Fibroblast of skin of abdomen (primary cell): Measurements from ENCODE around the gene AMBRA1. TPM values are rescaled to one million over a fixed set of nuclear protein-coding genes. Genes with fewer than 3 reads are reported as not detected.

ENCODE experiments used
- DNase-seq: peaks from one replicate; pipeline ENCODE4 v3.0.0-alpha.2; 2013
- polyA plus RNA-seq, 2 experiments: library from polyadenylated mRNA; unstranded; fragments of 120-200 nt; gene quantifications; one replicate each; pipeline ENCODE4 v1.2.1, GENCODE V29; 2013; ENCODE audit not compliant: insufficient read length in 2 of 2

The AMBRA1 gene, protein sequence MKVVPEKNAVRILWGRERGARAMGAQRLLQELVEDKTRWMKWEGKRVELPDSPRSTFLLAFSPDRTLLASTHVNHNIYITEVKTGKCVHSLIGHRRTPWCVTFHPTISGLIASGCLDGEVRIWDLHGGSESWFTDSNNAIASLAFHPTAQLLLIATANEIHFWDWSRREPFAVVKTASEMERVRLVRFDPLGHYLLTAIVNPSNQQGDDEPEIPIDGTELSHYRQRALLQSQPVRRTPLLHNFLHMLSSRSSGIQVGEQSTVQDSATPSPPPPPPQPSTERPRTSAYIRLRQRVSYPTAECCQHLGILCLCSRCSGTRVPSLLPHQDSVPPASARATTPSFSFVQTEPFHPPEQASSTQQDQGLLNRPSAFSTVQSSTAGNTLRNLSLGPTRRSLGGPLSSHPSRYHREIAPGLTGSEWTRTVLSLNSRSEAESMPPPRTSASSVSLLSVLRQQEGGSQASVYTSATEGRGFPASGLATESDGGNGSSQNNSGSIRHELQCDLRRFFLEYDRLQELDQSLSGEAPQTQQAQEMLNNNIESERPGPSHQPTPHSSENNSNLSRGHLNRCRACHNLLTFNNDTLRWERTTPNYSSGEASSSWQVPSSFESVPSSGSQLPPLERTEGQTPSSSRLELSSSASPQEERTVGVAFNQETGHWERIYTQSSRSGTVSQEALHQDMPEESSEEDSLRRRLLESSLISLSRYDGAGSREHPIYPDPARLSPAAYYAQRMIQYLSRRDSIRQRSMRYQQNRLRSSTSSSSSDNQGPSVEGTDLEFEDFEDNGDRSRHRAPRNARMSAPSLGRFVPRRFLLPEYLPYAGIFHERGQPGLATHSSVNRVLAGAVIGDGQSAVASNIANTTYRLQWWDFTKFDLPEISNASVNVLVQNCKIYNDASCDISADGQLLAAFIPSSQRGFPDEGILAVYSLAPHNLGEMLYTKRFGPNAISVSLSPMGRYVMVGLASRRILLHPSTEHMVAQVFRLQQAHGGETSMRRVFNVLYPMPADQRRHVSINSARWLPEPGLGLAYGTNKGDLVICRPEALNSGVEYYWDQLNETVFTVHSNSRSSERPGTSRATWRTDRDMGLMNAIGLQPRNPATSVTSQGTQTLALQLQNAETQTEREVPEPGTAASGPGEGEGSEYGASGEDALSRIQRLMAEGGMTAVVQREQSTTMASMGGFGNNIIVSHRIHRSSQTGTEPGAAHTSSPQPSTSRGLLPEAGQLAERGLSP (N-terminal part only)
- 13.4 TPM for polyA plus RNA-seq (2013, experiment 1 of 2; ENCODE audit: insufficient read length)
- polyA plus RNA-seq (2013, experiment 2 of 2; ENCODE audit: insufficient read length): 13.7 TPM

DNA sequence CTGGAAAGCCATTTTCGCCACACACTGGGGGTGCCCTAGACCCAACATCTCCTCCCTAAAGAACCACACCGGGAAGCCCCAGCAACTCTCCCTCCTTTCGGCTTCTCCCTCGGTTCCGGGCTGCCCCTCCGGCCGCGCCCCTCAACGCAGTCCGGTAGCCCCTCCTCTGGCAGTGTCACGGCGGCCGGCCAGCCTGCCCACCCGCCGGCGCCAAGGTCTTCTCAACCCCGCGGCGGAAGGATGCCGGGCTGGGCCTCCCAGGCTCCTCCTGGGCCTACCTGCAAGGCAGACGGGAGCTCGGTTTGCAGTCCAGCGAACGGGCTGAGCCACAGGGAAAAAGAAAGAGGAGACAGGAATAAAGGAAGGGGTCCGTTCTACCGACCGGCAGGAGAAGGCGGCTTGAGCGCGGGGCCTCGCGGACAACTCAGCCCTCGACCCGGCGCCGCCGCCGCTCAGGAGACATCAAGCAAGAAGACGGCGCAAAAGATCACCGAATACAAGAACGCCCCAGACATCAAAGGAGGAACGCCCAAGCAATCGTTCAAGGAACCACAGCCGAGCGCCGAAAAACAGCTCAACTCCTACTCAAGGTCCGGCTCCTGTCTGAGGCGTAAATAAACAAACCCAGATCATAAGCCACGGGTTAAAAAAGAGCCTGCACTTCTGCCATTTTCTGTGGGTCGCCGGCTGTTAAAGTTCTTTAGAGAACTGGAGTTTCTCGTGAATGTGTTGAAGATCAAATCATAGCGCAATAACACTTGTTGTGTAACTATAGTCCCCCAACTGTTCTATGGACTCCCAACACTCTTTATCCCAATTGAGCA, at the start of gene AMBRA1:
Gene AMBRA1, minus strand, starts transcription at position 474 of the 824 bp plus-strand sequence. CDS start 45,643 bp downstream, outside the sequence.
- DNase-seq: peak; percentile 90

DNA sequence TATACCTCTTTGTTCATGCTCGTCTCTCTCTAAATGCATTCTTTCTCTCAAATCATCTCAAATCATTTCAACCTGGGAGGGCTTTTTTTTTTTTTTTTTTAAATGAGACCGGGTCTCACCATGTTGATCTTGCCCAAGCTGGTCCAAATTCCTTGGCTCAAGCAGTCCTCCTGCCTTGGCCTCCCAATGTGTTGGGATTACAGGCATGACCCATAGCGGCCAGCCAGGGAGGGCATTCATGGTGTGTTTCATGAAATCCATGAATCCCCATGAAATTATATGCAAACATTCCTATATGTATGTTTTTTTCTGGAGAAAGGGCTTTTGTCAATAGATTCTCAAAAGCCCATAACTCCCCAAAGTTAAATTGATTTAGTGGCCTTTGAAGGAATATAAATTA, 49.7 kb upstream of the AMBRA1 start:
- no peak for DNase-seq

DNA sequence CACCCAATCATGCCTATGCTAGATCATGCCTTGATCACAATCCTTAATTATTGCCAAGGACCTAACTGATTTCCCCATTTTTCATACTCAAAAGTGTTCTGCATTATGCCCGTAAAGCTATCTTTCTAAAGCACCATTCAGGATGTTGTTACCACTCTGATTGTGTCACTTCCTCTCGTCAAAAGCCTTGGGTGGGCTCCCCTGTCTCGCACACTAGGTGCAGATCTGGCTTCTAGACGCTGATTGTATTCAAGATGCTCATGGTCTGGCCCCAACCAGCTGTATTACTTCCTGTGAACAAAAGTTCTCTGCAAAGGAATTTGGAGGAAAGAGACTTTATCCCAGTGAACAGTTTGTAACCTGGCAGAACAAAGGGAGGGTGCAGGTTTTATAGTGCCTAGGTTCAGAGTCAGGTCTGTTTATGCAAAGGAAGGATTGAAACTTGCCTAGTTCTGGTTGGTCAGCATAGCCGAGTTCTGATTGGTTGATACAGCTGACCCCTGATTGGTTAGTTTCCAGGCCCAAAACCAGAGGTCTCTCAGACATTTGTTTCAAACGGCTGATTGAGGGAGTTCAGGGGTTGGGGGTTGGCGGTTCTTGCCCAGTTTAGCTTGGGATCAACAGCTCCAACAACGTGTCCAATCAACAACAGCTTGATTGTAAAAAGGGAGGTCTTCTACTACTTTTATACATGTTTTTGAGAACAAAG, 49.0 kb upstream of the AMBRA1 start:
- no peak for DNase-seq

DNA sequence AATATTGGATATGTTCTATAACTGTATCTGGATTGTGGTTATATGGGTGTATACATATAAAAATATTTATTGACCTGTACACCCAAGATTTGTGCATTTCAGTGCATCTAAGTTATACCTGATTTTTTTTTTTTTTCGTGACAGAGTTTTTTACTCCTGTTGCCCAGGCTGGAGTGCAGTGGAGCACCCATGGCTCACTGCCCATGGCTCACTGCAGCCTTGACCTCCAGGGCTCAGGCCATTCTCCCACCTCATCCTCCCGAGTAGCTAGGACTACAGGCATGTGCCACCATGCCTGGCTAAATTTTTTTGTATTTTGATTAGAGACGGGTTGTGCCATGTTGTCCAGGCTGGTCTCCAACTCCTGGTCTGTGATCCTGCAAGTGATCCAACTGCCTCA, 47.8 kb upstream of the AMBRA1 start:
- no peak for DNase-seq

DNA sequence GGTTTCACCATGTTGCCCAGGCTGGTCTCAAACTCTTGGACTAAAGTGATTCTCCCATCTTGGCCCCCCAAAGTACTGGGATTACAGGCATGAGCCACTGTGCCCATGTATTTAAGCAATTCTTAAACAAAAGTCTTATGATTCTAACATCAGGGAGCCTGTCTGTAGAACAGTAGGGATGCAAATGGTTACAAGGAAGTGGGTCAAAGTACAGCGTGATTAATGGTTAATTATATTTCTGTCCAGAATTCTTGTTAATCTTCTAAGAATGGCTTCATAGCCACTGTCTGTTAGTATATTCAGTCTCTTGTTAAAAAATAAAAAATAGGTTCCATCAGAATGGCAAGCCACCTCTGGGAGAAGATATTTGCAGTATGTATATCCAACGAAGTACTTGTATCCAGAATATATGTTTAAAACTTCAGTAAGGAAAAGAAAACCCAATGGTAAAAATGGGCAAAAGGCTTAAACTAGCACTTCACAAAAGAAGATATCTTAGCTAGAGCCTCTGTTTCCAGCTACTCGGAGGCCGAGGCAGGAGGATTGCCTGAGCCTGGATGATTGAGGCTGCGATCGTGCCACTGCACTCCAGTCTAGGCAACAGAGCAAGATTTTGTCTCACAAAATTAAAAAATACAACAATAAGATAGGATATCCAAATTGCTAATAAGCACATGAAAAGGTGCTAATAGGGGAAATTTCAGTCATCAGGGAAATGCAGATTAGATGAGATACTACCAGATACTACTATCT, 46.4 kb upstream of the AMBRA1 start:
- DNase-seq: no peak

DNA sequence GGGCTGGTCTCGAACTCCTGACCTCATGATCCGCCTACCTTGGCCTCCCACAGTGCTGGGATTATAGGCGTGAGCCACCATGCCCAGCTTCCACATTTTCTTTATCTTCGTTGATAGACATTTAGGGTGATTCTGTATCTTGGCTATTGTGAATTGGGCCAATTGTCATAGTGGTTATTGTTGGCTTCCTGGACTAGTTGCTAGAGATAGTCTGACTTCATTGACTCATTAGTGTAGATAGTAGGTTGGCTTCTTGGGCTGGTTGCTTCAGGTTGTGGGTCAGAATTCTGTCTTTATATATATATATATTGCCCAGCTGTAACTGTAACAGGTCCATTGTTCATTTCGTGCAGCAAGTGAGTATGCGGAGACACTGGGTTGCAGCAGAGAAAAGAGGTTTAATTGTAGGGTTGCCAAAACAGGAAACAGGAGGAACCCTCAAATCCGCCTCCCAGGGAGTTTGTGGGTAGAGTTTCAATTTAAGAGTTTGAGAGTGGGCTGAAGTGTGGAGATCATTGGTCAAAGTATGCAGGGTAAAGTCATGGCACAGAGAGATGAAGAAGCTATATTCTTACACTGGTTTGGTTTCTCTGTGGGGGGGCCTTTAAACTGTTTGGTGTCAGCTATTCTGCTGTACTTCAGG, 45.5 kb upstream of the AMBRA1 start:
- DNase-seq: no peak

DNA sequence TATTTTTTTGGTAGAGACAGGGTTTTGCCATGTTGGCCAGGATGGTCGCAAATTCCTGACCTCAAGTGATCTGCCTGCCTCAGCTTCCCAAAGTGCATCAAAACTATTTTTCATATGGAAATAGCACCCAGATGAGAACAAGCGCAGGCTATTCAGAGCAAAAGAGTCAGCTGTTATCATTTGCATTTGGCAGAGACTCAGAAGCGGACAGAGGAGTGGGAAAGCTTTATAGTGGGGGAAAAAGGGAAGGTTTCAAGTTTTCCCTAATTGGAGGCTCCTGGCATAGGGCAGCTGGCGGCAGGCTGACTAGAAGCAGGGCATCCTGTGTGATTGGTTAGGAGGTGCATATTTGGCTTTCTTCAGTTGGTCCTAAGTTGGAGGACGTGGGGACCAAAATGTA, 43.7 kb upstream of the AMBRA1 start:
- no peak for DNase-seq

DNA sequence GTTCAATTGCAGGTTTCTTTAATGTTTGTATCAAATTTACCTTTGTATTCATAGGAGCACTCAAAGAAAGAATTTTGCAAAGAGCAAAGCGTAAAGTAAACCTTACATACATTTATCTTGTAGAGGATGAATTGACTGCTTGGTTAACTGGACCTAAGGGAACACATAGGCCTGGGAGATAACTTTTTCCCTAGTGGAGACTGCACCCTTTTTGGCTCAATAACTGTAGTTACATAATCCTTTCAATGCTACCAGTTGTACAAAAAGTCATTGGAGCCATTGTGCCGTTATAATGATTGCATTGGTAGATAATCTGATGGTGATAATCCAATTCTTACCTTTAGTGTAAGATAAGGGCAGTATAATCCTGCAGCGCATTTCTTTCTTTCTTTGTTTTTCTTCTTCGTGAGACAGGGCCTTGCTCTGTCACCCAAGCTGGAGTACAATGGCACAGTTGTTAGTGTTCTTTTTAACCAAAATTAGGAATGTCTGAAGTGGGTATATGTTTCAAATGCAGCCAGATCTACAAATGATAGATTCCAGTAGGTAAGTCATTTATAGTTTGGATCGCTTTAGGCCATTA, 41.8 kb upstream of the AMBRA1 start:
- no peak for DNase-seq

DNA sequence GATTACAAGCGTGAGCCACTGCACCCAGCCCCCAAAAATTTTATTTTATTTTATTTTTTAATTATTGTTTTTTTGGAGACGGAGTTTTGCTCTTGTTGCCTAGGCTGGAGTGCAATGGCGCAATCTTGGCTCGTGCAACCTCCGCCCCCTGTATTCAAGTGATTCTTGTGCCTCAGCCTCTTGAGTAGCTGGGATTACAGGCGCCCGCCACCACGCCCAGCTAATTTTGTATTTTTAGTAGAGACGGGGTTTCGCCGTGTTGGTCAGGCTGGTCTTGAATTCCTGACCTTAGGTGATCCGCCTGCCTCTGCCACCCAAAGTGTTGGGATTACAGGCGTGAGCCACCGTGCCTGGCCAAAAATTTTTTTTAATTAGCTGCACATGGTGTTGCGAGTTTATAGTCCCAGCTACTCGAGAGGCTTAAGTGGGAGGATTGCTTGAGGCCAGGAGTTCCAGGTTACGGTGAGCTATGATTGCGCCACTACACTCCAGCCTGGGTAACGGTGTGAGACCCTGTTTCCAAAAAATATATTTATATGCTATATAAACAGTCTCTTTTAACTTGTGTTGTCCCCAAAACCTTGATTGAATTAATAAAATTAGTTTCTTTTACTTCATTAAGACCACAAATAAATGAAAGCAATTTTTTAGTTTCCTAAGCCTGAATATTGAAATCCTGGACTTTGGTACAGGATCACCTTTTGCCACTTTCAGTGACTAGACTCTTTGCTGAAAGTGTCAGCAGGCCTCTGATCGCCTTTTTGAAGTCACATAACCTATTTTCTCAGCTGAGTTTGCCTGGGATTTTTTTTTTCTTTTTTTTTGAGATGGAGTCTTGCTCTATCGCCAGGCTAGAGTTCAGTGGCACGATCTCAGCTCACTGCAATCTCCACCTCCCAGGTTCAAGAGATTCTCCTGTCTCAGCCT, 39.7 kb upstream of the AMBRA1 start:
- no peak for DNase-seq

DNA sequence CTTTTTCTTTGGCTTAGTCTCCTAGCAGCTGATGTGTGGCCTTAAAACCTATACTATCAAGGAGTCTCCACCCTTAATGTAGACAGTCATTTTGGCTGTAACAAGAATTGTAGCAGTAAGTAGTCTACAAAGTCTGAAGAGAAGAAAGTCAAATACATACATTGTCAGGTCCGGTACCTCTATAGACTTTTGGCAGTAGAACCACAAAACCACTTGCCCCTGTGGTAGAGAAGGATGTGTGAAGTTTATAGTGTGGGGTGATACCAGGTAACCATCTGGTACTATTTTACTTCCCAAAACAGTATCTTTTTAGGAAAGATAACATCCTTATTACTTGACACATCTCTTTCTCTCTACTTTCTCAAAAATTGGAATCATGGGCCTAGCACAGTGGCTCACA, 38.7 kb upstream of the AMBRA1 start:
- no peak for DNase-seq

DNA sequence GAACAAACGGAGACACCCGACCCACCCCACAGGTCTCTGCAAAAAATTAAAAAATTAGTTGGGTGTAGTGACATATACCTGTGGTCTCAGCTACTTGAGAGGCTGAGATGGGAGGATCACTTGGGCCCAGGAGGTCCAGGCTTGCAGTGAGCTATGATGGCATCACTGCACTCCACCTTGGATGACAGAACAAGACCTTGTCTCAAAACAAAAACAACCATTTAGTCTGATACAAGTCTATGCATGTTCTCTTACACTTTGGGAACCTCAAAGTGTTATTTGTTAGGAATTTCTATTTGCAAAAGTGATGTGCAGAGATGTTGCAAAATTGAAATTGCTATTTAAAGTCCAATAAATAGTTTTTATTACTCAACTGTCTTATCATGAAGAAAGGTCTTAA, 37.9 kb upstream of the AMBRA1 start:
- no peak for DNase-seq

DNA sequence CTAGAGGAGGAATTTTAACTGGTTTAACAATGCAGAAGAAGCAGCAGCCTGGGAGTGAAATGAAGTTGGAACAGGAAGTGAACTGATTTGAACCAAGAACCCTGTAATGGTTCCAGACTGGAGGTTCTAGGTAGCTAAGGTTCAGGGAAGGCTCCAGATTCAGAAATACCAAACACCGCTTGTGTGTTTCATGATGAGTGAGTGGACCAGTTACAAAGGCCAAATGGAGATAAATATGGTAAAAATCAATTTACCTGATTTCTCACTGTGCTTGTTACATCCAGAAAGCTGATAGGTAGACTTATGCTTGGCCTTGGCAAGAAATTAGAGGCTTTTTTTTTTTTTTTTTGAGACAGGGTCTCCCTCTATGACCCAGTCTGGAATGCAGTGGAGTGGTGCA, 36.4 kb upstream of the AMBRA1 start:
- DNase-seq: no peak

DNA sequence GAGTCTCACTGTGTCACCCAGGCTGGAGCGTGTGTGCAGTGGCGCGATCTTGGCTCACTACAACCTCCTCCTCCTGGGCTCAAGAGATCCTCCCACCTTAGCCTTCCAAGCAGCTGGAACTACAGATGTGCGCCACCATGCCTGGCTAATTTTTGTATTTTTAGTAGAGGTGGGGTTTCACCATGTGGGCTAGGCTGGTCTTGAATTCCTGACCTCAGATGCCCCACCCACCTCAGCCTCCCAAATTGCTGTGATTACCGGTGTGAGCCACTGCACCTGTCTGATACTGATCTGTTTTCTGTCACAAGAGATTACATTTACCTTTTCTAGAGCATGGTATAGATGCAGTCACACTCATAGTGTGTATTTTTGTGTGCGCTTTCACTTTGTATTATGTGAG, 35.1 kb upstream of the AMBRA1 start:
- no peak for DNase-seq

DNA sequence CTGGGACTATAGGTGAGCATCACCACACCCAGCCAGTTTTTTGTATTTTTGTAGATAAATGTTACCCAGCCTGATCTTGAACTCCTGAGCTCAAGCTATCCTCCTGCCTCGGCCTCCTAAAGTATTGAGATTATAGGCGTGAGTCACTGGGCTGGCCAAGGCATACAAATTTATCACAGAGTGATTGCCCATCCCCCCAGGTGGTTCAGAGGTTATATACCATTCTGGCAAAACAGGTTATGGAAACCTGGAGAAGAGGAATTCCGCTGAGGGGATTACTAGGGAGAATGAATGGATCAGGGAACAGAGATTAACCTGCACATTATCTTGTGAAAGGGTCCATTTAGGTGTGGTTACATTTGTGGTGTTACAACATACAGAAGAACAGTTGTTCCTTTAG, 31.6 kb upstream of the AMBRA1 start:
- no peak for DNase-seq

DNA sequence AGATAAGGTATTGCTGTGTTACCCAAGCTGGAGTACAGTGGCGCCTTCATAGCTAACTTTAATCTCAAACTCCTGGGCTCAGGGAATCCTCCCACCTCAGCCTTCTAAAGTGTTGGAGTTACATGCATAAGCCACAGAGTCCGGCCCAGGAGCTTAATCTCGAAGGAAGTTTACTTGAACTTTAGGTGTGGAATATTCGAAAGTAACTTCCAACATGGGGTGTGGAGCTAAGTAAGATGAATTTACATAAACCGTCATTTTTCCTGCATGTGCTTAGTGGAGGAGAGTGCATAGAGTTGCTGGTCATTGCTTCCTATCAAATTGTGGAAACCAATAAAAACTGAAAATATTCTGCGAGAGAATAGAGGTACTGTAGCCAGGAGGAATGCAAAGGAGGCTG, 25.0 kb upstream of the AMBRA1 start:
- no peak for DNase-seq

DNA sequence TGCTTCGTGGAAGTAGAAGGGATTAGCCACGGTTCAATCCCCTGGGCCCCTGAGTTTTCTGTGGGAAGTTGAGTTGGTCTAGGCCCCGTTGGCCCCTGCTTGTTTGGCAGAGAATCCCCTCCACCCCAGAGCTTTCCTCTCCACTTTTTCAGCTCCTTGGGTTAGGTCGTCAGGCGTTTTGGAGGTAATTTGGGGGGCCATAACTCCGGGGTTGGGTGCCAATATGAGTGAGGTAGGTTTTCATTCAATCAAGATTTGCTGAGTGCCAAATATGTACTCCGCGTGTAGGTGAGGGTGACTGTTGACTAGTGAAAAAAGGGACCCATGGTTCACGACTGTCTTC, 24.1 kb upstream of the AMBRA1 start:
- no peak for DNase-seq

DNA sequence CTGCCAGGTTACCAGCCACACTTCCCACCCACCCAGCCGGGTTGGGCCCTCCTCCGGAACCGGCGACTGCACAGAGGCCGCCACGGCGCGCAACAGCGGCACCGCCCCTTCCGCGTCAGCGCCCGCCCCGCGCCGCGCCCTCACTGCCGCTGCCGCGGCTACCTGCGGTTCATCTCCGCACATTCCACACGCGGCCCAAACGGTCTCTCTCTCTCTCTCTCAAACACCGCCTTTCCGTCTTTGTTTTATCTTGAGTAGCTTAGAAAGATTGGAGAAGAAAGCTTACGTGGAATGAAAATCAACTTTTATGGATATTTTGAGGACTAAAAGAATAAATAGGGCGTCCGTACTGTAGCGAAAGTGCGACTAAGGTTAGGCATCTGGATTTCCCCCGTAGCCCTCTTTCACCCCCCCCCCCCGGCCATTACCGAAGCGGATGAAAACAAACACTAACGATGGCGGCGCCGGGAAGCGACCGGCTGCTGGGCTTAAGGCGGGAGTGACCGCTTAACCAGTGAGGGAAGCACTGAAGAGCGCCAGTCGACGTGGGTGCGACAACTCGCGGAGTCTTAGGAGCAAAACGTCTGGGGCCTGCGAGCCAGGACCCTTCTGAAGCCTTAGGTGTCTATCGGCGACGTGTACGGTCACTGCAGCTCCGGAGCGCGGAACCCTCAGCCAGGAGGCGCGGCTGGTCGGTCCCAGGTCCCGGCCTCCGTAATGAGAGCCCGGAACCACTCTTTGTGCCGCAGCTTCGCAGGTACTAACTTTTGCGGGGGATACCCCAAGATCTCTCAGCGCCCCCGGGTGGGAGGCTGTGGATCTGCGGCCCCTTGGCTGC, 23.5 kb upstream of the AMBRA1 start, which contains the start of the genes ATG13 and HARBI1:
Gene ATG13, plus strand, starts transcription at position 420 of the 838 bp plus-strand sequence. CDS start 26,739 bp downstream, outside the sequence.
Gene HARBI1, minus strand, starts transcription at position 94 of the 838 bp plus-strand sequence. CDS start 990 bp downstream, outside the sequence.
- peak; percentile 89 for DNase-seq
